ENCODE measurements around the gene ZNF331. TPM values are rescaled to one million over a fixed set of nuclear protein-coding genes. Genes with fewer than 3 reads are reported as not detected.

Gene ZNF331
- total RNA-seq, 1 experiment from 2014 or later, result 9.4 TPM

DNA sequence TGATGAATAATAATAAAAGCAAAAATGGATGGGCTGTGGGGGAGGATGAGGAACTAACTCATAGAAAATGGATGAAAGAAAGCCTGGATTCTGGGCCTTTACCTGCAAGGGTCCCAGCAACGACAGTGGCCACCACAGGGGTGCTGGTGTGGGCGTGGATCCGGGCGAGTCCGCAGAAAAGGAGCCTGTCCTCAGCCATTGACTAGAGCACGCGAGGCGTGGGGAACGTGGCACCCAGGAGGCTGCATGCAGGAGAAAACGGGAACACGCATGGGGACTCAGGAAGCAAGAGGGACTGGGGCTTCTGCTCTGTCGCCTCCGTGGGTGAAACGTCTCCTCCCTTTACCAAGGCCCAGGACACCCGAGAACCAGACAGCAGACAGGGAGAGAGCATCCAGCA, 68.1 kb downstream of the ZNF331 start:
- Mint-ChIP-seq H3K9me3 (ENCODE audit: low read depth, unreplicated experiment) (peaks cover 11% of the 10 kb centered on the region), H3K36me3 (ENCODE audit: insufficient read depth, unreplicated experiment) (peaks cover 8% of the 10 kb centered on the region), H3K4me1 (ENCODE audit: low read depth, unreplicated experiment) (no peaks in the 10 kb centered on the region), H3K27ac (ENCODE audit: unreplicated experiment) (no peak overlapping the region), H3K4me3 (ENCODE audit: low read depth, unreplicated experiment) (no peak overlapping the region), H3K27me3 (ENCODE audit: unreplicated experiment) (no peaks in the 10 kb centered on the region)
- intact Hi-C loops (cut with micrococcal nuclease; ENCODE audit: unreplicated experiment), result no loop called here
- CTCF ChIA-PET, result no interaction called here
- TF ChIP-seq, protein P1, sequence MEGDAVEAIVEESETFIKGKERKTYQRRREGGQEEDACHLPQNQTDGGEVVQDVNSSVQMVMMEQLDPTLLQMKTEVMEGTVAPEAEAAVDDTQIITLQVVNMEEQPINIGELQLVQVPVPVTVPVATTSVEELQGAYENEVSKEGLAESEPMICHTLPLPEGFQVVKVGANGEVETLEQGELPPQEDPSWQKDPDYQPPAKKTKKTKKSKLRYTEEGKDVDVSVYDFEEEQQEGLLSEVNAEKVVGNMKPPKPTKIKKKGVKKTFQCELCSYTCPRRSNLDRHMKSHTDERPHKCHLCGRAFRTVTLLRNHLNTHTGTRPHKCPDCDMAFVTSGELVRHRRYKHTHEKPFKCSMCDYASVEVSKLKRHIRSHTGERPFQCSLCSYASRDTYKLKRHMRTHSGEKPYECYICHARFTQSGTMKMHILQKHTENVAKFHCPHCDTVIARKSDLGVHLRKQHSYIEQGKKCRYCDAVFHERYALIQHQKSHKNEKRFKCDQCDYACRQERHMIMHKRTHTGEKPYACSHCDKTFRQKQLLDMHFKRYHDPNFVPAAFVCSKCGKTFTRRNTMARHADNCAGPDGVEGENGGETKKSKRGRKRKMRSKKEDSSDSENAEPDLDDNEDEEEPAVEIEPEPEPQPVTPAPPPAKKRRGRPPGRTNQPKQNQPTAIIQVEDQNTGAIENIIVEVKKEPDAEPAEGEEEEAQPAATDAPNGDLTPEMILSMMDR (IDR thresholded peaks at IDR 0.05; ENCODE audit: unreplicated experiment), result no peak
- no TSS peak for BruUV-seq (replicated peaks)
- DNase-seq, result no peak

DNA sequence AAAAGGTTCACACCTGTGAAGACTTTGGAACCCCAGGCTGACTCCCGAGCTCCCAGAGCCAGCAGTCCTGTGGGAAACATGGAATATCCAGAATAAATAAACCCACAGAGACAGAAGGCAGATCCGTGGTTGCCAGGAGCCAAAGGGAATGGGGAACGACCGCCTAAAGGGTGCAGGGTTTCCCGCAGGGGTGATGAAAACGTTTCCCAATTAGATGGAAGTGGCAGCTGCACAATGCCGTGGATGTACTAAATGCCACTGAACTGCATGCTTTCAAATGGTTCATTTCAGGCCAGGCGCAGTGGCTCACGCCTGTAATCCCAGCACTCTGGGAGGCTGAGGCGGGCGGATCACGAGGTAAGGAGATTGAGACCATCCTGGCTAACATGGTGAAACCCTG, 70.4 kb downstream of the ZNF331 start:
- H3K4me1 Mint-ChIP-seq (ENCODE audit: low read depth, unreplicated experiment), result no peaks in the 10 kb centered on the region
- intact Hi-C loops (cut with micrococcal nuclease; ENCODE audit: unreplicated experiment), result no loop called here
- CTCF ChIA-PET, result no interaction called here
- H3K27me3 Mint-ChIP-seq (ENCODE audit: unreplicated experiment), result no peaks in the 10 kb centered on the region
- no peak overlapping the region for H3K27ac Mint-ChIP-seq (ENCODE audit: unreplicated experiment)
- no TSS peak for BruUV-seq (replicated peaks)
- peaks cover 8% of the 10 kb centered on the region for H3K9me3 Mint-ChIP-seq (ENCODE audit: low read depth, unreplicated experiment)
- TF ChIP-seq, protein P1 (IDR thresholded peaks at IDR 0.05; ENCODE audit: unreplicated experiment), result no peak
- H3K4me3 Mint-ChIP-seq (ENCODE audit: low read depth, unreplicated experiment), result no peak overlapping the region
- H3K36me3 Mint-ChIP-seq (ENCODE audit: insufficient read depth, unreplicated experiment), result peaks cover 8% of the 10 kb centered on the region
- no peak for DNase-seq

DNA sequence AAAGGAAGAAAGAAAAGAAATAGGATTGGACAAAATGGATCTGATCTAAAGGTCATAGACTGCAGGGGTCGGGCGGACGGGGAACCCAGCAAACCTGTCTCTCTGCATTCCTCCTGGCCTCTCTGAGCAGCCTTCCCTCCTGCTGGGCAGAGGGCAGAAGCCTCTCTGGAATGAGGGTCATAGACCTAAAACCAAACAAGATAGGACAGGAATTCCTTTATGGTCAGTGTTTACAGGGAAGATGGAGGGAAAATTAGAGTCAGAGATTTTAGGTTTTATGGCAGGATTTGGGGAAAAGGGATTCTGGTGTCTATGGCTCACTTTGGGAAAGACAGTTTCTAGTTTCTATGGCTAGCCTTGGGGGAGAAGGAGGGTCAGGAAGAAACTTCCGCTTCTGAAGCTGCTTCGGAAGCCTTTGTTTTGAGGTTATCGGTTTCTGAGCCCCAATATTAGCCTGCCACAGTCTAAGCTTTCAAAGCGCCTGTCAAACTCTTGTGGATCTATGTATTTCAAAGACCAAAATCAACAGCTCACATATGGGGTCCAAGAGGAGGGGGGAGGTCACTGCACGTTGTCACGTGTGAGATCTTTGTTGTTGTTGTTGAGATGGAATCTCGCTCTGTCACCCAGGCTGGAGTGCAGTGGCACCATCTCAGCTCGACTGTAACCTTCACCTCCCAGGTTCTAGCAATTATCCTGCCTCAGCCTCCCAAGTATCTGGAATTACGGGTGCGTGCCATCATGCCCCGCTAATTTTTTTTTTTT, 75.0 kb downstream of the ZNF331 start:
- Mint-ChIP-seq H3K4me3 (ENCODE audit: low read depth, unreplicated experiment) (no peak overlapping the region), H3K27me3 (ENCODE audit: unreplicated experiment) (no peaks in the 10 kb centered on the region), H3K27ac (ENCODE audit: unreplicated experiment) (no peak overlapping the region), H3K9me3 (ENCODE audit: low read depth, unreplicated experiment) (peaks cover 4% of the 10 kb centered on the region), H3K36me3 (ENCODE audit: insufficient read depth, unreplicated experiment) (peaks cover 4% of the 10 kb centered on the region), H3K4me1 (ENCODE audit: low read depth, unreplicated experiment) (no peaks in the 10 kb centered on the region)
- CTCF ChIA-PET, result no interaction called here
- TF ChIP-seq, protein P1 (IDR thresholded peaks at IDR 0.05; ENCODE audit: unreplicated experiment), result no peak
- BruUV-seq (replicated peaks), result no TSS peak
- intact Hi-C loops (cut with micrococcal nuclease; ENCODE audit: unreplicated experiment), result no loop called here
- DNase-seq, result no peak

DNA sequence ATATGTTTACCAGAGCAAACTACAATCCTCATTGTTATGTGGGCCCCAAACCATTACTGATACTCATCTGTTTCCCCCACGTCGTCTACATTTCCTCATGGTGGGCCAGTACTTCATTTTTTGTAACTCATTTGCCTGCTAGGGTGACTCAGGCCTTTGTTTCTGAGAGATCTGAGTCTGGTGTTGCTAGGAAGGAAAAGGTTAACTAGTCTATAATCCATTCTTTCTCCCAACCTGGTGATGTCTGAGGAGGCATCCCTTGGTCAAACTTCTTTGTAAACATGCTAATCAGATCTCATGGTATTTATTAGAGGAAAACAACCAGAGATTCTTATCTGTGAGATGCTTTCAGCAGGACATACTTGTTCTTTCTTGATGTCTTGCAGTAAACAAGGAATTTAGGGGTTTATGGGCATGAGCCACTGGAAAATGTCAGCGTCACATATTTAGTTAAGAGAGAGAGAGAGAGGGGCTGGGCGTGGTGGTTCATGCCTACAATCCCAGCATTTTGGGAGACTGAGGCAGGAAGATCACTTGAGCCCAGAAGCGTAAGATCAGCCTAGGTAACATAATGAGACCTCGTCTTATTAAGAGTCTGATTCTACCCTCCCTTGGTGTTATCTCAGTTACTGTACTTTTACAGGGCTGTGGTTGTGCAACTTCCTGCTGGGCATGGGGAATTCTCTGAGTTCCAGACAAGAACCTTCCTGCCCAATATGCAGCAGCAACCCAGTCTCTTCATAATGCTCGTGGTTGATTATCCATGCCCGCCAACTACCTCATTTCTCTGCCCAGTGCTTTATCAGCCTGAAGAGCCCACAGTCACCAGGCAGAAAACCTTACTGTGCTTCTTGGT, 84.2 kb downstream of the ZNF331 start:
- Mint-ChIP-seq H3K27ac (ENCODE audit: unreplicated experiment) (no peak overlapping the region), H3K36me3 (ENCODE audit: insufficient read depth, unreplicated experiment) (no peaks in the 10 kb centered on the region), H3K9me3 (ENCODE audit: low read depth, unreplicated experiment) (peaks cover 15% of the 10 kb centered on the region), H3K27me3 (ENCODE audit: unreplicated experiment) (no peaks in the 10 kb centered on the region), H3K4me1 (ENCODE audit: low read depth, unreplicated experiment) (no peaks in the 10 kb centered on the region), H3K4me3 (ENCODE audit: low read depth, unreplicated experiment) (no peak overlapping the region)
- intact Hi-C loops (cut with micrococcal nuclease; ENCODE audit: unreplicated experiment), result no loop called here
- no TSS peak for BruUV-seq (replicated peaks)
- CTCF ChIA-PET, result no interaction called here
- TF ChIP-seq, protein P1 (IDR thresholded peaks at IDR 0.05; ENCODE audit: unreplicated experiment), result no peak
- no peak for DNase-seq

Measured in Calu3 (cell line).